ENCODE data around the gene MCAT.
A peak's percentile ranks its signal among the peaks of the same experiment; 100 is the strongest.
"Not testable (repeated sequence)": the region's sequence is repeated elsewhere in the genome, so short reads cannot be mapped to it uniquely, and the experiment has no call there.

Gene MCAT

GRCh38 chr22:43153899-43154298, 10.7 kb upstream of the MCAT start:
- DNase-seq (ENCODE audit: low read depth in 2 of 2), result no peak

- DNase-seq (ENCODE audit: low read depth in 2 of 2), result peak; percentile 17 to 34
Measured at GRCh38 chr22:43152357-43153071, 9.3 kb upstream of the MCAT start.

- DNase-seq (ENCODE audit: low read depth in 2 of 2), result no peak
Measured at GRCh38 chr22:43152003-43152356, 8.8 kb upstream of the MCAT start.

- peak in 1 of 2 donors; percentile 29 for DNase-seq (ENCODE audit: low read depth in 2 of 2)
Measured at GRCh38 chr22:43151251-43152002, 8.2 kb upstream of the MCAT start, which contains the start of gene TSPO. Gene TSPO (plus strand): TSS chr22:43151559. CDS start chr22:43159239, 7,680 bp downstream.

GRCh38 chr22:43150731-43151206, 7.6 kb upstream of the MCAT start:
- DNase-seq (ENCODE audit: low read depth in 2 of 2), result no peak

GRCh38 chr22:43148581-43148980, 5.4 kb upstream of the MCAT start:
- no peak for DNase-seq (ENCODE audit: low read depth in 2 of 2)

GRCh38 chr22:43147821-43148220, 4.6 kb upstream of the MCAT start:
- no peak for DNase-seq (ENCODE audit: low read depth in 2 of 2)

GRCh38 chr22:43146332-43146731, 3.1 kb upstream of the MCAT start:
- not testable (repeated sequence) for DNase-seq (ENCODE audit: low read depth in 2 of 2)

GRCh38 chr22:43145371-43145770, 2.2 kb upstream of the MCAT start:
- not testable (repeated sequence) for DNase-seq (ENCODE audit: low read depth in 2 of 2)

- no peak for DNase-seq (ENCODE audit: low read depth in 2 of 2)
Measured at GRCh38 chr22:43144949-43145348, 1.8 kb upstream of the MCAT start.

GRCh38 chr22:43136801-43137200, 6.4 kb downstream of the MCAT start:
- no peak for DNase-seq (ENCODE audit: low read depth in 2 of 2)

- no peak for DNase-seq (ENCODE audit: low read depth in 2 of 2)
Measured at GRCh38 chr22:43136255-43136654, 6.9 kb downstream of the MCAT start.

GRCh38 chr22:43135565-43135964, 7.6 kb downstream of the MCAT start:
- no peak for DNase-seq (ENCODE audit: low read depth in 2 of 2)

GRCh38 chr22:43134553-43134952, 8.6 kb downstream of the MCAT start:
- DNase-seq (ENCODE audit: low read depth in 2 of 2), result no peak

GRCh38 chr22:43133401-43133800, 9.8 kb downstream of the MCAT start:
- DNase-seq (ENCODE audit: low read depth in 2 of 2), result no peak

- DNase-seq (ENCODE audit: low read depth in 2 of 2), result no peak
Measured at GRCh38 chr22:43131773-43132501, 11.3 kb downstream of the MCAT start.

- DNase-seq (ENCODE audit: low read depth in 2 of 2), result no peak
Measured at GRCh38 chr22:43129426-43130425, 13.5 kb downstream of the MCAT start.

- DNase-seq (ENCODE audit: low read depth in 2 of 2), result no peak
Measured at GRCh38 chr22:43128928-43129424, 14.2 kb downstream of the MCAT start.

- DNase-seq (ENCODE audit: low read depth in 2 of 2), result no peak
Measured at GRCh38 chr22:43128116-43128515, 15.1 kb downstream of the MCAT start.

- DNase-seq (ENCODE audit: low read depth in 2 of 2), result no peak
Measured at GRCh38 chr22:43127166-43127908, 15.9 kb downstream of the MCAT start.

Measured in stimulated activated CD8-positive, alpha-beta memory T cell treated with anti-CD3 and anti-CD28 coated beads, Interleukin-15, amount 100 ng/mL, for 4 hours (primary cell).